Measurements from ENCODE around the gene PLPPR2.

GRCh38 chr19:11397089-11397610 is 41.9 kb downstream of the PLPPR2 start:
- no peak for TF ChIP-seq CTCF (IDR thresholded peaks at IDR 0.05)
- no peak for TF ChIP-seq RFX5 (IDR thresholded peaks at IDR 0.05)
- TF ChIP-seq BHLHE40 (IDR thresholded peaks at IDR 0.05; ENCODE audit: low read depth, low read length): no peak
- TF ChIP-seq USF2 (IDR thresholded peaks at IDR 0.05): no peak
- TF ChIP-seq NFE2L2 (conservative IDR thresholded peaks at IDR 0.05; ENCODE audit: low read length): no peak
- TF ChIP-seq PHF8 (IDR thresholded peaks at IDR 0.05; ENCODE audit: borderline replicate concordance, low read depth): no peak
- TF ChIP-seq POLR2A (IDR thresholded peaks at IDR 0.05; ENCODE audit: low read length): no peak
- no peak for TF ChIP-seq MAX (IDR thresholded peaks at IDR 0.05)
- no peak for TF ChIP-seq HDAC2 (IDR thresholded peaks at IDR 0.05)
- no peak for TF ChIP-seq POLR2AphosphoS2 (conservative IDR thresholded peaks at IDR 0.05; ENCODE audit: low read length)
- no peak for TF ChIP-seq MAFK (IDR thresholded peaks at IDR 0.05; ENCODE audit: partially characterized antibody)
- no peak for TF ChIP-seq CBX2 (IDR thresholded peaks at IDR 0.05; ENCODE audit: borderline replicate concordance, low read depth)
- TF ChIP-seq EP300 (IDR thresholded peaks at IDR 0.05): no peak
